Ovary (tissue), 9 donors: ENCODE results near the gene EDAR. TPM values are rescaled to one million over a fixed set of nuclear protein-coding genes. Genes with fewer than 3 reads are reported as not detected.

Experiments
- DNase-seq, 5 donors: peaks; one replicate each; pipeline ENCODE4 v3.0.0-alpha.2; 2019 to 2020
- H3K27ac ChIP-seq, 2 donors: fragments of 200-600 bp; one replicate each; pipeline versions ENCODE4 v1.5.1 to v1.8.0; 2019 to 2022
- H3K27me3 ChIP-seq: fragments of 200-600 bp; one replicate; pipeline ENCODE4 v1.8.0; 2022
- H3K36me3 ChIP-seq: fragments of 200-600 bp; sonication (generic); one replicate; pipeline ENCODE4 v1.5.1; 2019
- H3K4me1 ChIP-seq: one replicate; pipeline ENCODE4 v1.8.1; 2013; ENCODE audit warnings: mild to moderate bottlenecking, moderate library complexity; ENCODE audit not compliant: insufficient read depth
- H3K4me3 ChIP-seq: fragments of 200-600 bp; sonication (generic); one replicate; pipeline ENCODE4 v1.5.1; 2017
- H3K9me3 ChIP-seq, 2 donors: fragments of 200-600 bp in 1 of 2; sonication (generic) in 1 of 2; one replicate each; pipeline versions ENCODE4 v1.5.1 to v1.8.1; 2013 to 2019; ENCODE audit warnings: mild to moderate bottlenecking in 1 of 2, moderate library complexity in 1 of 2
- CTCF ChIP-seq, 3 donors: fragments of 450-650 bp in 2 of 3; fragments of 200-600 bp in 1 of 3; IDR thresholded peaks; one replicate each; pipeline versions ENCODE4 v1.5.1 to v1.8.0; 2016 to 2022; ENCODE audit warnings: antibody characterized with exemption in 3 of 3, mild to moderate bottlenecking in 1 of 3
- EP300 ChIP-seq: sonication (generic); formaldehyde crosslinking; IDR thresholded peaks from one replicate; pipeline ENCODE4 v1.6.1; 2017; ENCODE audit warnings: antibody characterized with exemption
- POLR2A ChIP-seq: fragments of 450-650 bp; IDR thresholded peaks from one replicate; pipeline ENCODE4 v1.6.1; 2017; ENCODE audit warnings: antibody characterized with exemption, mild to moderate bottlenecking, moderate library complexity
- whole genome bisulfite sequencing, 3 donors: extraction: QIAGEN DNeasy Blood & Tissue Kit in 1 of 3; methylation state at CpG; one replicate each; pipeline versions ENCODE4 v1.1.5 to v1.1.7; 2013 to 2017; 5-methylcytosine and 5-hydroxymethylcytosine counted together
- intact Hi-C, 4 donors: fragments of 100-400 bp; cut with DNase I; formaldehyde crosslinking; loops; one replicate each; pipeline versions ENCODE4 v1.11.0 to v1.15.1; 2022 to 2023
- polyA plus RNA-seq, 2 donors: library from polyadenylated mRNA; stranded (reverse); fragments of 200-250 nt in 1 of 2; fragments of 350-450 nt in 1 of 2; fragmentation: Illumina TruSeq in 1 of 2; extraction: RNeasy Lipid Tissue Mini Kit (QIAGEN cat#74804) in 1 of 2; gene quantifications; one replicate each; pipeline ENCODE4 v1.2.3, GENCODE V29; 2013 to 2014
- total RNA-seq, 7 donors: library from RNA; depleted of rRNA in 2 of 7; stranded (reverse); fragments of >200 nt in 2 of 7; fragmentation: NEBNext Ultra II Directional in 3 of 7; extraction: Animal tissue kit (Norgen Biotek cat#: 25700) in 3 of 7; gene quantifications; one replicate each; pipeline versions ENCODE4 v1.1.0 to v1.2.4, GENCODE V29; 2016 to 2023
- donor health status: DM: no; HTN: no; CAD: no; lungs with moderate emphysema.
- donor health status: DM: no; HTN: no; CAD: no.
- donor health status: Bipolar disorder and iron deficiency.
- donor health status: DM: yes; HTN: yes; CAD: no.
- donor health status: DM: no; HTN: no; CAD: no.
- donor health status: DM: yes; HTN: yes; CAD: no.

The EDAR gene
- total and polyA plus RNA-seq, 9 donors: 0.11 to 0.13 (median 0.11) TPM; not detected in 6

GRCh38 chr2:108959401-108959800, 29.6 kb downstream of the EDAR start:
- Histone ChIP-seq H3K9me3 (no peaks in the 10 kb centered on the region), H3K27ac (no peak overlapping the region), H3K4me3 (no peak overlapping the region), H3K4me1 (no peaks in the 10 kb centered on the region), H3K36me3 (no peaks in the 10 kb centered on the region), H3K27me3 (no peaks in the 10 kb centered on the region)
- intact Hi-C loops: no loop called here
- 82 to 94% (median 82%) methylated on average over 6 to 7 of the region's 7 CpGs for WGBS, 3 donors
- TF ChIP-seq POLR2A: no peak
- no peak for TF ChIP-seq CTCF (IDR thresholded peaks at IDR 0.05)
- no peak for TF ChIP-seq EP300
- DNase-seq: no peak

DNA sequence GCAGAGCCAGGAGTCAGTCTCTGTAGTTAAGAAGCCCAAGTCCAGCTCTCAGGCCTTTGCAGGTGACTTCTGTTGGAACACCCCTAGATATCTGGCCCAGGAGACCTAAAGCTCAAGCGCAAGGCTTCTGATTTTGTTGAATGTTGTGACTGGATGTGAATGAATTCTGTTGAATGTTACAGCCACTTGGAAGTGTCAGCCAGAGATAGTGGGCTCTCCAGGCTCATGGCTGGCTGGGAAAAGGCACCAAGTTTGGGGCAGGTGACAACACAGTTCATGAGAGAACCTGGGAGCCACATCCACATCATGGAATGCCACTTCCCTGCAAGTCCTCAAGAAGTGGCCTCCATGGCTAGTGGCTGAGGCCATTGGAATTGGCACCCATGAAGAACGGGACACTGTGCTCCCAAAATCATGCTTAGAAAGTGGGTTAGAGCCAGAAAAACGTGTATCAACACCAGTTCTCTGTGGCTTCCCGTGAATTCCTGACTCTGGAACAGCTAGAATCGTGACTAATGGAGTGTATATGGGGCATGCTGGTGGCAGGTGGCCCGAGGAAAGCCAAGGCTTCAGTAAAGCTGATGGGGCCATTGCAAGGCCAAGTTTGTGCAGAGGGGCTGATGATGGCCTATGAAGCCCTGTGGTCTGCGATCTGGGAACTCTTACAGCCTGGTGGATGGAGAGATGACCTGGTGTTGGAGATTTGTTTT, 30.2 kb downstream of the EDAR start:
- H3K36me3 ChIP-seq: no peaks in the 10 kb centered on the region
- no peak for DNase-seq
- intact Hi-C loops: no loop called here
- no peak overlapping the region for H3K27ac ChIP-seq
- H3K4me1 ChIP-seq: no peaks in the 10 kb centered on the region
- WGBS, 3 donors: 83 to 92% (median 90%) methylated on average over 6 to 7 of the region's 7 CpGs
- TF ChIP-seq CTCF (IDR thresholded peaks at IDR 0.05) (no peak), EP300 (no peak), POLR2A (no peak)
- H3K9me3 ChIP-seq: no peaks in the 10 kb centered on the region
- H3K27me3 ChIP-seq: no peaks in the 10 kb centered on the region
- H3K4me3 ChIP-seq: no peak overlapping the region

DNA sequence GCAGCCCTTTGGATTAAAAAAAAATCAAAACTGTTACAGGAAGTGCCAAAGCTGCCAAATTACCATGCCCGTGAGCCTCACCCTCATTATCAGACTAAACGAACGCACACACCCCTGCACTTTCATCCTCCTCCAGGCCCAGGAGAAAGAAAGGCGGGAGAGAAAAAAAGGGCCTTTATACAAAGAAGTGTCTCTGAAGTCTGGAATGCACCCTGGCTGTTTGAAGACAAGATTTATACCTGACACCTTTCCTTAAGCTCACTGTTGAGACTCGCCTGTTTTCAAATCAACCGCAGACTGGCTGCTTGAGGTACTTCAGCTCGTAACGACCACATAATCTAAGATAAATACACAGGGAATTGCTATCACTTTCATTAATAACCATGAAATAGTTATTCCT, 31.0 kb downstream of the EDAR start:
- Histone ChIP-seq H3K36me3 (no peaks in the 10 kb centered on the region), H3K4me3 (no peak overlapping the region), H3K4me1 (no peaks in the 10 kb centered on the region), H3K9me3 (no peaks in the 10 kb centered on the region), H3K27me3 (no peaks in the 10 kb centered on the region), H3K27ac (no peak overlapping the region)
- intact Hi-C loops: no loop called here
- DNase-seq: no peak
- 36 to 56% (median 41%) methylated on average over 8 of the region's 8 CpGs for WGBS, 3 donors
- TF ChIP-seq CTCF (IDR thresholded peaks at IDR 0.05) (no peak), EP300 (no peak), POLR2A (no peak)

DNA sequence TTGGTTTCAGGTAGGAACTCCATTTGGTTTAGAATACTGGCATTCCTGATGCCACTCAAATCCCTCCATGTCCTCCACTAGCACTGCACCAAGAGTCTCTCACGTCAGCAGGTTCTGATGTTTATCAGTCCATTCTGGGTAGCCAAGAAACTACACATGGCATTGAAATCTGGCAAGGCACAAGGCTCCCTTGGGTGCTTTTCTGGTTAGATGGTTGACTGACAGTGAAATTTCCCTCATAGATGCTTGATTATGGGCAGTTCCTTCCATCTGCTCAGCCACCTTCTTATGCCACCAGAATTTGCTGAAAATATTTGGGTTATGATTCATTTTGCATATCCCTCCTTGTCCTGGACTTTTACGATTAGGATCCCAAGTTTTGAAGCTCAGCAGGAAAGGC, 32.6 kb downstream of the EDAR start:
- TF ChIP-seq CTCF (IDR thresholded peaks at IDR 0.05): no peak
- no peak for TF ChIP-seq EP300
- TF ChIP-seq POLR2A: no peak
- H3K4me1 ChIP-seq: no peaks in the 10 kb centered on the region
- H3K27ac ChIP-seq: no peak overlapping the region
- intact Hi-C loops: no loop called here
- no peak for DNase-seq
- no peaks in the 10 kb centered on the region for H3K9me3 ChIP-seq
- WGBS, 3 donors: 63 to 92% (median 81%) methylated on average over 2 of the region's 2 CpGs
- no peaks in the 10 kb centered on the region for H3K36me3 ChIP-seq
- no peak overlapping the region for H3K4me3 ChIP-seq
- H3K27me3 ChIP-seq: no peaks in the 10 kb centered on the region
